ENCODE data around the gene ITPK1.

GRCh38 chr14:92965281-92965680 lies 150.4 kb downstream of the ITPK1 start:
- TF ChIP-seq CTCF (conservative IDR thresholded peaks at IDR 0.05 in 1 of 2, IDR thresholded peaks at IDR 0.05 in 1 of 2; ENCODE audit: extremely low read depth in 1 of 2, insufficient read depth in 1 of 2, low read depth in 1 of 2, low read length in 2 of 2) (no peak), EZH2 (IDR thresholded peaks at IDR 0.05; ENCODE audit: borderline replicate concordance, low read length) (no peak)

Data from mammary epithelial cell (primary cell).